Kidney (tissue), 14 donors: ENCODE measurements around the gene TST. TPM values are rescaled to one million over a fixed set of nuclear protein-coding genes. Genes with fewer than 3 reads are reported as not detected.

Experiments
- DNase-seq, 5 donors: peaks; one replicate each; pipeline ENCODE4 v3.0.0-alpha.2; 2013 to 2020
- FAIRE-seq: peaks from 2 replicates; lab custom pipeline; 2012; peaks lifted over from hg19 to GRCh38; lab: Jason Lieb, UNC
- H3K27ac ChIP-seq, 2 donors: one replicate each; pipeline ENCODE4 v1.7.0; 2013; ENCODE audit warnings: low read depth in 2 of 2, low read length in 2 of 2, inconsistent platforms in 1 of 2
- H3K27me3 ChIP-seq: one replicate; pipeline ENCODE4 v1.7.1; 2013; ENCODE audit warnings: low read length, inconsistent platforms; ENCODE audit not compliant: control insufficient read depth, insufficient read depth
- H3K36me3 ChIP-seq, 3 donors: one replicate each; pipeline versions ENCODE4 v1.7.0 to v1.7.1; 2013; ENCODE audit warnings: low read length in 3 of 3, control low read depth in 1 of 3, inconsistent platforms in 1 of 3; ENCODE audit not compliant: insufficient read depth in 3 of 3, control insufficient read depth in 2 of 3
- H3K4me1 ChIP-seq, 3 donors: one replicate each; pipeline versions ENCODE4 v1.7.0 to v1.7.1; 2013; ENCODE audit warnings: low read length in 3 of 3, inconsistent platforms in 1 of 3, low read depth in 1 of 3; ENCODE audit not compliant: control insufficient read depth in 2 of 3, insufficient read depth in 2 of 3
- H3K4me3 ChIP-seq, 3 donors: one replicate each; pipeline versions ENCODE4 v1.7.0 to v1.8.1; 2013; ENCODE audit warnings: low read length in 3 of 3, control low read depth in 1 of 3, inconsistent platforms in 1 of 3
- H3K9ac ChIP-seq, 3 donors: one replicate each; pipeline versions ENCODE4 v1.7.0 to v1.7.1; 2013; ENCODE audit warnings: low read length in 3 of 3, control low read depth in 1 of 3, inconsistent platforms in 1 of 3
- H3K9me3 ChIP-seq, 3 donors: one replicate each; pipeline versions ENCODE4 v1.7.0 to v1.7.1; 2013; ENCODE audit warnings: low read length in 3 of 3, control low read depth in 1 of 3, inconsistent platforms in 1 of 3; ENCODE audit not compliant: control insufficient read depth in 2 of 3, insufficient read depth in 1 of 3
- intact Hi-C: fragments of 100-400 bp; cut with DNase I; formaldehyde crosslinking; loops from one replicate; pipeline ENCODE4 v1.11.1; 2022
- polyA plus RNA-seq: library from polyadenylated mRNA; stranded (reverse); fragments of 350-450 nt; fragmentation: Illumina TruSeq; extraction: RNeasy Lipid Tissue Mini Kit (QIAGEN cat#74804); gene quantifications from one replicate; pipeline ENCODE4 v1.2.3, GENCODE V29; 2014; ENCODE audit warnings: low read depth, low replicate concordance; ENCODE audit not compliant: insufficient read depth
- total RNA-seq: library from RNA; stranded (reverse); fragmentation: NEBNext Ultra II Directional; extraction: Animal tissue kit (Norgen Biotek cat#: 25700); gene quantifications from one replicate; pipeline ENCODE4 v1.2.1, GENCODE V29; 2021
- TF ChIP-seq, protein P1 (sequence below): IDR thresholded peaks from 3 replicates; pipeline ENCODE4 v1.5.1; 2012; ENCODE audit warnings: mild to moderate bottlenecking, moderate library complexity, borderline replicate concordance; ENCODE audit not compliant: insufficient read depth; ENCODE audit errors: extremely low read depth
- donor health status: control.
- donor health status: control.
- donor health status: control.
- donor health status: control.
- donor health status: control.
- donor health status: DM: yes; HTN: yes; CAD: no.
- donor health status: Normal renal cell carcinoma (clear cell type).

TST gene
- total and polyA plus RNA-seq, 2 donors from 2014 or later, result 48.7 to 283 TPM

DNA sequence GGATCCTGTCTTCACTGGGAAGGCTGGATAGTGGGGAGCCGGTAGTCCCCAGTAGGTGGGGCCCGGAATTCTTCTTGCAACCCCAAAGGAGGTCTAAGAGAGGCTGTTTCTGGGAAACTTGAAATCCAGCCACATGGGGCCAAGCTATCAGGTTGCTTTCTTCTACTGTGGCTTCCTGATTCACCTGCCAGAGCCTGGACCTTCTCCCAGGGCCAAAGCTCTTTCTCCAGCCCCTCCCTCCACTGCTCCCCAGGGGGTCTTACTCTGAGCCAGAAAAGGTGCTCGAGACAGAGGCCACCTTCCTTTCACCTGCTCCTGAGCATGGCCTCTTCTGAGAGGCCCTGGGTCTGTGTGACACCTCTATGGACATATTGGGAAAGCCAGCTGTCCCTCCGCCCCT, 9.1 kb downstream of the TST start:
- Histone ChIP-seq H3K27ac (no peak overlapping the region), H3K27me3 (no peaks in the 10 kb centered on the region), H3K9me3 (no peaks in the 10 kb centered on the region), H3K4me1 (peaks cover 0 to 7% (median under 1%) of the 10 kb centered on the region in 3 donors), H3K9ac (no peak overlapping the region), H3K36me3 (no peaks in the 10 kb centered on the region), H3K4me3 (no peak overlapping the region)
- TF ChIP-seq, protein P1, sequence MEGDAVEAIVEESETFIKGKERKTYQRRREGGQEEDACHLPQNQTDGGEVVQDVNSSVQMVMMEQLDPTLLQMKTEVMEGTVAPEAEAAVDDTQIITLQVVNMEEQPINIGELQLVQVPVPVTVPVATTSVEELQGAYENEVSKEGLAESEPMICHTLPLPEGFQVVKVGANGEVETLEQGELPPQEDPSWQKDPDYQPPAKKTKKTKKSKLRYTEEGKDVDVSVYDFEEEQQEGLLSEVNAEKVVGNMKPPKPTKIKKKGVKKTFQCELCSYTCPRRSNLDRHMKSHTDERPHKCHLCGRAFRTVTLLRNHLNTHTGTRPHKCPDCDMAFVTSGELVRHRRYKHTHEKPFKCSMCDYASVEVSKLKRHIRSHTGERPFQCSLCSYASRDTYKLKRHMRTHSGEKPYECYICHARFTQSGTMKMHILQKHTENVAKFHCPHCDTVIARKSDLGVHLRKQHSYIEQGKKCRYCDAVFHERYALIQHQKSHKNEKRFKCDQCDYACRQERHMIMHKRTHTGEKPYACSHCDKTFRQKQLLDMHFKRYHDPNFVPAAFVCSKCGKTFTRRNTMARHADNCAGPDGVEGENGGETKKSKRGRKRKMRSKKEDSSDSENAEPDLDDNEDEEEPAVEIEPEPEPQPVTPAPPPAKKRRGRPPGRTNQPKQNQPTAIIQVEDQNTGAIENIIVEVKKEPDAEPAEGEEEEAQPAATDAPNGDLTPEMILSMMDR, result no peak
- FAIRE-seq (no peak), DNase-seq (peak in 1 of 5 donors; percentile 43)
- intact Hi-C loops, result no loop called here

DNA sequence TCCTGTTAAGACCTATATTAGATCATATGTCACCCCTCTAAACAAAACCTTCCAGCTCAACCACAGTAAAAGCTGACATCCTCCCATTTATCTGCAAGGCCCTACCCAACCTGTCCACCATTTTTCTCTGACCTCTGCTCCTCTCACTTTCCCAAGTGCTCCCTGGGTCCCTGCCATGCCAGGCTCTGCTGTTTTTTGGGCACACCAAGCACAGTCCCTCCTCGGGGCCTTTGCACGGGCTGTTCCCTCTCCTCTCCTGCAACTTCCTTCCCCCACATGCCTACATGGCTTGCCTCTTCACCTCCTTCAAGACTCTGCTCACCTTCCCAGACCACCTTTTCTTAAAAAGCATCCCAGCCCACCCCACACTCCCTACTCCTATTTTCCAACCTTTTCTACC, 9.8 kb downstream of the TST start:
- TF ChIP-seq, protein P1, result no peak
- no peaks in the 10 kb centered on the region for H3K36me3 ChIP-seq
- DNase-seq (no peak), FAIRE-seq (no peak)
- no peaks in the 10 kb centered on the region for H3K27me3 ChIP-seq
- H3K9ac ChIP-seq, result no peak overlapping the region
- H3K27ac ChIP-seq, result no peak overlapping the region
- no peaks in the 10 kb centered on the region for H3K9me3 ChIP-seq
- no peak overlapping the region for H3K4me3 ChIP-seq
- intact Hi-C loops, result no loop called here
- peaks cover 0 to 7% (median 0%) of the 10 kb centered on the region in 3 donors for H3K4me1 ChIP-seq

DNA sequence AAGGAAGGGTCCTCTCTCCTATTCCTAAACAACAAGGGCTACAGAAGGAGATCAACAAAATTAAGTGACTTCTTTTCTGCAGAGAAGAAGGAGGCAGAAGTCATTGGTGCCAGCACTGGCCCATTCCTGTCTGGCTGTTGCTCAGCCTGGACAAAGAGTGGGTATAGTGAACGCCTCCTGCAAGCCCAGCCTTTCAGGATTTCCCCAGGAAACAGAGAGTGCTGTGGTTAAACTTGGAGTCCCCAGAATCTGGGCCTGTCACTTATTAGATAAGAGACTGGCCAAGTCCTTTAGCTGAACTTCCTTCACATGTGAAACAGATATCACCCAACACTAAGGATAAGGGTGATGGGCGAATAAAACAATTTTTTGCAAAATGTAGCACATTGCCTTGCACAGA, 10.9 kb downstream of the TST start:
- no peaks in the 10 kb centered on the region for H3K9me3 ChIP-seq
- no peak overlapping the region for H3K9ac ChIP-seq
- intact Hi-C loops, result no loop called here
- no peak overlapping the region for H3K27ac ChIP-seq
- no peaks in the 10 kb centered on the region for H3K36me3 ChIP-seq
- FAIRE-seq (no peak), DNase-seq (peak in 1 of 5 donors; percentile 15)
- no peak overlapping the region for H3K4me3 ChIP-seq
- TF ChIP-seq, protein P1, result no peak
- no peaks in the 10 kb centered on the region for H3K27me3 ChIP-seq
- peaks cover 0 to 7% (median 0%) of the 10 kb centered on the region in 3 donors for H3K4me1 ChIP-seq

GRCh38 chr22:37007651-37008050, 11.6 kb downstream of the TST start:
- H3K27me3 ChIP-seq, result no peaks in the 10 kb centered on the region
- peaks cover 0 to 7% (median 0%) of the 10 kb centered on the region in 3 donors for H3K4me1 ChIP-seq
- H3K36me3 ChIP-seq, result no peaks in the 10 kb centered on the region
- no peak overlapping the region for H3K9ac ChIP-seq
- FAIRE-seq (no peak), DNase-seq (peak in 1 of 5 donors; percentile 17)
- TF ChIP-seq, protein P1, result no peak
- no peaks in the 10 kb centered on the region for H3K9me3 ChIP-seq
- H3K27ac ChIP-seq, result no peak overlapping the region
- intact Hi-C loops, result no loop called here
- H3K4me3 ChIP-seq, result no peak overlapping the region
